Stomach smooth muscle (tissue), 2 donors: ENCODE data around the gene ADK.
"Not testable (repeated sequence)": the region's sequence is repeated elsewhere in the genome, so short reads cannot be mapped to it uniquely, and the experiment has no call there.

Experiments
- H3K27ac ChIP-seq: one replicate; pipeline ENCODE4 v1.7.0; 2013; ENCODE audit warnings: mild to moderate bottlenecking, low read length, inconsistent platforms
- H3K27me3 ChIP-seq, 2 donors: one replicate each; pipeline ENCODE4 v1.7.0; 2013; ENCODE audit warnings: low read length in 2 of 2; ENCODE audit not compliant: insufficient read depth in 2 of 2, control insufficient read depth in 1 of 2
- H3K36me3 ChIP-seq, 2 donors: one replicate each; pipeline ENCODE4 v1.7.0; 2013; ENCODE audit warnings: low read length in 2 of 2; ENCODE audit not compliant: control insufficient read depth in 2 of 2, insufficient read depth in 2 of 2
- H3K4me1 ChIP-seq: one replicate; pipeline ENCODE4 v1.7.0; 2013; ENCODE audit warnings: low read length; ENCODE audit not compliant: control insufficient read depth, insufficient read depth
- H3K4me3 ChIP-seq, 2 donors: one replicate each; pipeline ENCODE4 v1.7.0; 2013; ENCODE audit warnings: low read length in 2 of 2
- H3K9ac ChIP-seq, 2 donors: one replicate each; pipeline ENCODE4 v1.7.0; 2013; ENCODE audit warnings: low read length in 2 of 2, mild to moderate bottlenecking in 1 of 2
- H3K9me3 ChIP-seq, 2 donors: one replicate each; pipeline ENCODE4 v1.7.0; 2013; ENCODE audit warnings: low read length in 2 of 2; ENCODE audit not compliant: control insufficient read depth in 2 of 2
- donor health status: healthy.
- donor health status: Pancreatic carcinoma.

The ADK gene

DNA sequence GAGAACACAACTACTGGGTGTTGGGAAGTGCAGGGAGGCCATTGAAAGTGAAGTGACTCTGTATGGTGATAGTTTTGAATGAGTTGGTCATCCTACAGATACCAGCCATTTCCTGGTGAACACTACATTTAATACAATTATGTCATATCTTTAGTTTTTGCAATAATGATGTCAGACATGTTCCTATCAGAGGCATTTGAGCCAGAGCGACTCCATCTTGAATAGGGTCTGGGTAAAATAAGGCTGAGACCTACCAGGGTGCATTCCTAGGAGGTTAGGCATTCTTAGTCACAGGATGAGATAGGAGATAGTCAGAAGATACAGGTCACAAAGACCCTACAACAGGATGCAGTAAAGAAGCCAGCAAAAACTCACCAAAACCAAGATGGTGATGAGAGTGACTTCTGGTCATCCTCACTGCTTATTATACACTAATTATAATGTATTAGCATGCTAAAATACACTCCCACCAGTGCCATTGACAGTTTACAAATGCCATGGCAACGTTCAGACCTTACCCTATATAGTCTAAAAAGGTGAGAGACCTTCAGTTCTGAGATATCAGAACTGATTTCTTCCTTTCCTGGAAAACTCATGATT lies 28.2 kb downstream of the ADK start:
- no peak overlapping the region for H3K9ac ChIP-seq
- no peaks in the 10 kb centered on the region for H3K36me3 ChIP-seq
- no peak overlapping the region for H3K27ac ChIP-seq
- H3K4me3 ChIP-seq: no peak overlapping the region
- H3K27me3 ChIP-seq: no peaks in the 10 kb centered on the region
- no peaks in the 10 kb centered on the region for H3K9me3 ChIP-seq
- H3K4me1 ChIP-seq: peaks cover 6% of the 10 kb centered on the region

DNA sequence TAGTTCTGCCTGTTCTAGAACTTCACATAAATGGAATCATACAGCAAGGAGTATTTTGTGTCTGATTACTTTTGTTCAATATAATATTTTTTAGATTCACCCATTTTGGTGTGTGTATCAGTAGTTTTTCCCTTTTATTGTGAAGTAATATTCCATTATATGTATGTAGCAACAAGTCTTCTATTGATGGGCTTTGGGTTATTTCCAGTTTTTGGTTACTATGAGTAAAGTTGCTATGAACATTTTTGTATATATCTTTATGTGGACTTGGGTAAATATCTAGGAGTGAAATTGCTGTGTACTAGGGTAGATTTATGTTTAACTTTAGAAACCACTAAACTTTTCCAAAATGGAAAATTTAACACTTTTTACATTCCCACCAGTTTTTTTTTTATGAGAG lies 35.7 kb downstream of the ADK start:
- H3K27me3 ChIP-seq: no peaks in the 10 kb centered on the region
- H3K4me1 ChIP-seq: peaks cover 2% of the 10 kb centered on the region
- H3K27ac ChIP-seq: no peak overlapping the region
- H3K9me3 ChIP-seq: no peaks in the 10 kb centered on the region
- no peak overlapping the region for H3K9ac ChIP-seq
- H3K36me3 ChIP-seq: no peaks in the 10 kb centered on the region
- no peak overlapping the region for H3K4me3 ChIP-seq

DNA sequence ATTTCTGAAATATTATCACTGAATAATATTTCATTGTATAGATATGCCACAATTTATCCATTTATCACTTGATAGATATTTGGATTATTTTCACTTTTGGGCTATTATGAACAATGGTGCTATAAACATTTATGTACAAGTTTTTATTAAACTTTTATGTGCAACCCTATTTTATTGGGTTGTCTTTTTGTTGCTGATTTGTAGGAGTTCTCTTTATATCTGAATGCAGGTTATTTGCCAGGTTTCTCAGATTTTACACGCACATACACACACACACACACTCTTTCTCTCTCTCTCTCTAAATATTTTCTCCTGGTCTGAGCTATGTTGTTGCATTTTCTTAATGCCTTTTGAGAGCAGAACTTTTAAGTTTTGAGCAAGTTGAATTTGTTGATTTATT lies 36.2 kb downstream of the ADK start:
- H3K9ac ChIP-seq: no peak overlapping the region
- H3K4me1 ChIP-seq: peaks cover 2% of the 10 kb centered on the region
- H3K4me3 ChIP-seq: no peak overlapping the region
- no peaks in the 10 kb centered on the region for H3K9me3 ChIP-seq
- no peaks in the 10 kb centered on the region for H3K36me3 ChIP-seq
- H3K27me3 ChIP-seq: no peaks in the 10 kb centered on the region
- H3K27ac ChIP-seq: no peak overlapping the region

DNA sequence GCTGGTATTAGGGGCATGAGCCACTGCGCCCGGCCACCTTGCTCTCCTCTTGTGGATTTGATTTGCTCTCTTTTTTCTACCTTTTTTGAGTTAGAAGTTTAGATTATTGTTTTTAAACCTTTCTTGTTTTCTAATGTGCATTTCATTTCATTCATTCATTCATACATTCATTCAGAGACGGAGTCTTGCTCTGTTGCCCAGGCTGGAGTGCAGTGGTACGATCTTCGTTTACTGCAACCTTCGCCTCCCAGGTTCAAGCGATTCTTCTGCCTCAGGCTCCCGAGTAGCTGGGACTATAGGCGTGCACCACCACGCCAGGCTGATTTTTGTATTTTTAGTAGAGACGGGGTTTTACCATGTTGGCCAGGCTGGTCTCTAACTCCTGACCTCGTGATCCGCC lies 37.6 kb downstream of the ADK start:
- not testable (repeated sequence) for H3K4me3 ChIP-seq, H3K27me3 ChIP-seq, H3K4me1 ChIP-seq, H3K27ac ChIP-seq, H3K9me3 ChIP-seq, H3K36me3 ChIP-seq, H3K9ac ChIP-seq

DNA sequence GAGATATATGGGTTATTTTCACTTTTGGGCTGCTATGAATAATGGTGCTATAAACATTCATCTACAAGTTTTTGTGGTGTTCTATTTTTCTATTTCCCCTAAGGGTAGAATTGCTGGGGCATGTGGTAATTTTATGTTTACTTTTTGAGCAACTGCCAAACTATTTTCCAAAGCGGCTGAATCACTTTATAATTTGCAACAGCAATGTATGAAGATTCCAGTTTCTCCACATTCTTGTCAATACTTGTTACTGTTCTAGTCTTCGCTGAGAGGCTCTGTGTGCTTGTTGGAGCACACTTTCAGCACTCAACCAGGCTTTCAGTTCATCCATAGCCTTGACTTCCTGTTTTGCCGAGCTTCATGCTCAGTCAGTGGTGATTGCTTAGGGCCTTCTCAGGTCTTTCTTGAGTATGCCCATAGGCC lies 39.0 kb downstream of the ADK start:
- Histone ChIP-seq H3K27ac (no peak overlapping the region), H3K4me3 (no peak overlapping the region), H3K9ac (no peak overlapping the region)

DNA sequence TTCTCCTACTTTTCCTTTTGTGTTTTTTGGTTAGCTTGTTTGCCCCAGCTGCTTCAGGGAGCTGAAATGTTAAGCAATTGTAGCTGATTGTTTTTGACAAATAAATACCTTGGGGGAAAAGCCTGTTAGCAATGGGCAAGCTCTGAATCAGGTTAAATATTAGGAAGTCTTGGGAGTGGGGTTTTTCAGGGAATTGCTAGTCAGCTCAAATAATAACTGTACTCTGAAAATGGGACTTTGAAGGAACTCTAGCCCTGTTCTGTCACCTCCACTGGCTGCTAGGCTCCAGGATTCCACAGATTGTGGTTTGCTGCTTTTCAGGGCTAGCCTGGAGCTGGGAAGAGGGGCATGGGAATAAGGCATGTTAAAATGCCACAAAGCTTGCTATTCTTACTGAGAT lies 39.5 kb downstream of the ADK start:
- peak overlapping the region in 1 of 2 donors; percentile 22 for H3K9ac ChIP-seq
- no peaks in the 10 kb centered on the region for H3K9me3 ChIP-seq
- peaks cover 2% of the 10 kb centered on the region for H3K4me1 ChIP-seq
- no peaks in the 10 kb centered on the region for H3K36me3 ChIP-seq
- no peak overlapping the region for H3K4me3 ChIP-seq
- no peaks in the 10 kb centered on the region for H3K27me3 ChIP-seq
- H3K27ac ChIP-seq: no peak overlapping the region

More for the DNA sequence above, 39.0 kb downstream of the ADK start:
- Histone ChIP-seq H3K4me1 (peaks cover 2% of the 10 kb centered on the region), H3K27me3 (no peaks in the 10 kb centered on the region), H3K36me3 (no peaks in the 10 kb centered on the region), H3K9me3 (no peaks in the 10 kb centered on the region)

DNA sequence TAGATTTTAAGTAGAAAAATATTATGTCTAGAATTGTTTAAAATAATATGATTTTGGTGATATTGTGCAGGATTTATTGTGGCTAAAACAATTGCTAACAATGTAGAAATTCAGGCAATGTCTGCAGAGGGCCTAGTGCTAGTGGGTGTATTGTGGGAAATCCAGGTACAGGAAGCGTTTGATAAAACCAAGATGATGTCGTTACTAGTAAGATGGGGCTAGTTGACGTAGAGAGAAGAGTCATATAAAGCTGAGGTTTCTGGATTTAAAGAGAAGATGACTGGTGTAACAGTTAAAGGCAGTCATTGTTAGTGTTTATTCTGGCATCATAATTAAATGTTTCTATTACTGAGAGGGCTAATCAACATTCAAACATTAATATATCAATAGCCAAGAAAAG lies 43.5 kb downstream of the ADK start:
- Histone ChIP-seq H3K27me3 (no peaks in the 10 kb centered on the region), H3K4me3 (no peak overlapping the region), H3K27ac (no peak overlapping the region), H3K4me1 (peaks cover 2% of the 10 kb centered on the region), H3K9ac (no peak overlapping the region), H3K36me3 (no peaks in the 10 kb centered on the region), H3K9me3 (no peaks in the 10 kb centered on the region)

DNA sequence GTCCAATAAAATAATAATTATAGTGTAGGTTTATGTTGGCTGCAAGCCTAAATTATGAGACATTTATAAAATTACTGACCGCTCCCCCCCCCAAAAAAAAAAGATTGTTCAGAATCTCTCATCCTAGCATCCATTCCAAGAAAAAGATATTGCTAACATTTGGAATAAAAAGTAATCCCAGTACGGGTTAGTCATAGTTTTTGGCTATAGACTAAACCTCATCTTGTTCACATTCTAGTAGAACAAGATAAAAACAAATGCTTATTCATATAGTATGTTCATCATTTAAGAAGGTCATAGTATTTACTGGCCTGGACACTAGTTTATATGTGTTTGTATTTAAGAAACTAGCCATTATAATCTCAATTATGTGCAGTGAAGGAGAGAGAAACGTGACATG lies 44.0 kb downstream of the ADK start:
- H3K27ac ChIP-seq: no peak overlapping the region
- no peaks in the 10 kb centered on the region for H3K9me3 ChIP-seq
- no peaks in the 10 kb centered on the region for H3K27me3 ChIP-seq
- H3K4me3 ChIP-seq: no peak overlapping the region
- H3K36me3 ChIP-seq: no peaks in the 10 kb centered on the region
- H3K9ac ChIP-seq: no peak overlapping the region
- peaks cover 2% of the 10 kb centered on the region for H3K4me1 ChIP-seq

DNA sequence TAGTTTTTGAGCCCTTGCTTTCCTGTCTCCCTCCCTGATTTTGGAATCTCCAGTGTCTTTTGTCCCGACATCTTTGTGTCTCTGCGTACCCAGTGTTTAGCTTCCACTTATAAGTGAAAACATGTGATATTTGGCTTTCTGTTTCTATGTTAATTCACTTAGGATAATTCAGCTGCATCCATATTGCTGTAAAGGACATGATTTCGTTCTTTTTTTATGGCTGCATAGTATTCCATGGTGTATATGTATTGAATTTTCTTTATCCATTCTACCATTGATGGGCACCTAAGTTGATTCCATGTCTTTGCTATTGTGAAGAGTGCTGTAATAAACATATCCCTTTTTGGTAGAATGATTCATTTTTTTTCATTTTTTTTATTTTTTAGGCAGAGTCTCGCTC lies 48.3 kb downstream of the ADK start:
- Histone ChIP-seq H3K36me3 (peaks cover 0 to 4% of the 10 kb centered on the region in 2 donors), H3K4me3 (no peak overlapping the region), H3K27me3 (no peaks in the 10 kb centered on the region)

DNA sequence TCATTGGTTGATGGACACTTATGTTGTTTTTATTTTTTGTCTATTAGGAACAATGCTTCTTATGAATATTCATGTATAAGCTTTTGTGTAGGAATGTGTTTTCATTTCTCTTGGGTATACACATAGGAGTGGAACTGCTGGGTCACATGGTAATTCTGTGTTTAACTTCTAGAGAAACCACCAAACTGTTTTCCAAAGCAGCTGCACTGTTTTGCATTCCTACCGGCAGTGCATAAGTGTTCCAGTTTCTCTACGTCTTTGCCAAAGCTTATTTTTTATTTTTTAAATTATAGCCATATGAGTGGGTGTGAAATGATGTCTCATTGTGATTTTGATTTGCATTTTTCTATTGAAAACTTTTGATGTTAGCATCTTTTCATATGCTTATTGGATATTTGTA lies 51.3 kb downstream of the ADK start:
- Histone ChIP-seq H3K36me3 (peaks cover 0 to 4% of the 10 kb centered on the region in 2 donors), H3K4me1 (no peaks in the 10 kb centered on the region), H3K9me3 (no peaks in the 10 kb centered on the region)

More for the DNA sequence above, 48.3 kb downstream of the ADK start:
- H3K9me3 ChIP-seq: no peaks in the 10 kb centered on the region
- no peak overlapping the region for H3K9ac ChIP-seq
- H3K4me1 ChIP-seq: no peaks in the 10 kb centered on the region
- H3K27ac ChIP-seq: no peak overlapping the region

DNA sequence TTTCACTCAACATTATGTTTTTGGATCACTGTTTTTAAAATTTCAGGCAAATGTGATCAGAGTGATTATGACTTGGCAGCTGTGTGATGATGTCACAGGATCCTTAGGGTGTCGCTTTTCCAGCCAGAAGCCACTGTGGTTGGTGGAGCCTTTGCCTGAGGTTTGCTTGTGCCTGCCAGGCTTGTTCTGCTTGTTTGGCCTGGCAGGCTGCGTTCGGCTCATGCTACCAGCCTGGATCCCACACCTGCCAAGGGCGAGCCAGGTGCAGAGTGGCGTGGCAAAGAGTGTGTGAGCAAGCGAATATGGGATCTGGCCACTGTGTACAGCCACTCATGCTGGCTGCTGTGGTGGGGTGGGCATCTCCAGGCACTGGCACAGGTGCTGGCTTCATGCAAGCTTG lies 55.7 kb downstream of the ADK start:
- Histone ChIP-seq H3K9ac (no peak overlapping the region), H3K36me3 (peaks cover 0 to 1% of the 10 kb centered on the region in 2 donors), H3K27me3 (no peaks in the 10 kb centered on the region), H3K9me3 (no peaks in the 10 kb centered on the region), H3K27ac (no peak overlapping the region), H3K4me3 (no peak overlapping the region), H3K4me1 (no peaks in the 10 kb centered on the region)

More for the DNA sequence above, 51.3 kb downstream of the ADK start:
- no peak overlapping the region for H3K27ac ChIP-seq
- no peak overlapping the region for H3K4me3 ChIP-seq
- H3K27me3 ChIP-seq: no peaks in the 10 kb centered on the region
- no peak overlapping the region for H3K9ac ChIP-seq
